Transverse colon (tissue), 4 donors: ENCODE results near the gene LTBP2. TPM values are rescaled to one million over a fixed set of nuclear protein-coding genes. Genes with fewer than 3 reads are reported as not detected.

Experiments used
- DNase-seq: peaks from one replicate; pipeline ENCODE4 v3.0.0-alpha.2; 2019
- H3K27ac ChIP-seq, 4 donors: fragments of 200-600 bp; sonication (generic); 2 replicates each; pipeline ENCODE4 v1.5.1; 2016 to 2018; ENCODE audit warnings: inconsistent platforms in 4 of 4
- H3K27me3 ChIP-seq: fragments of 200-600 bp; sonication (generic); 2 replicates; pipeline ENCODE4 v1.5.1; 2017; ENCODE audit warnings: inconsistent platforms
- H3K36me3 ChIP-seq, 4 donors: fragments of 200-600 bp; sonication (generic); 2 replicates each; pipeline ENCODE4 v1.5.1; 2017 to 2019; ENCODE audit warnings: inconsistent platforms in 4 of 4
- H3K4me1 ChIP-seq, 4 donors: fragments of 200-600 bp; sonication (generic); 2 replicates each; pipeline ENCODE4 v1.5.1; 2017 to 2020; ENCODE audit warnings: inconsistent platforms in 4 of 4
- H3K4me3 ChIP-seq, 4 donors: fragments of 200-600 bp; sonication (generic); 1 replicate in 1 of 4; 2 replicates in 3 of 4; pipeline versions ENCODE4 v1.5.1 to v1.6.1; 2017 to 2019; ENCODE audit warnings: inconsistent platforms in 4 of 4
- H3K9me3 ChIP-seq, 2 donors: fragments of 200-600 bp; sonication (generic); 2 replicates each; pipeline ENCODE4 v1.5.1; 2017 to 2019; ENCODE audit warnings: inconsistent platforms in 2 of 2
- CTCF ChIP-seq, 5 experiments: fragments of 200-600 bp in 3 of 5; fragments of 450-650 bp in 2 of 5; sonication (generic) in 3 of 5; IDR thresholded peaks; 1 replicate in 2 of 5; 2 replicates in 3 of 5; pipeline ENCODE4 v1.5.1; 2016 to 2017; ENCODE audit warnings: antibody characterized with exemption in 5 of 5, inconsistent platforms in 3 of 5, mild to moderate bottlenecking in 2 of 5, moderate library complexity in 1 of 5
- EP300 ChIP-seq: sonication (generic); formaldehyde crosslinking; IDR thresholded peaks from one replicate; pipeline ENCODE4 v1.6.1; 2017; ENCODE audit warnings: antibody characterized with exemption, low read depth
- POLR2A ChIP-seq: fragments of 450-650 bp; IDR thresholded peaks from one replicate; pipeline ENCODE4 v1.6.1; 2016; ENCODE audit warnings: antibody characterized with exemption, mild to moderate bottlenecking, moderate library complexity
- POLR2AphosphoS5 ChIP-seq, 3 donors: sonication (generic); formaldehyde crosslinking; IDR thresholded peaks; one replicate each; pipeline ENCODE4 v1.6.1; 2016; ENCODE audit warnings: antibody characterized with exemption in 3 of 3
- WGBS, 2 donors: methylation state at CpG; one replicate each; pipeline ENCODE4 v1.1.5; 2018; ENCODE audit warnings: low coverage in 1 of 2; 5-methylcytosine and 5-hydroxymethylcytosine counted together
- in situ Hi-C, 4 donors: fragments of 200-750 bp; cut with MboI; loops; one replicate each; pipeline versions ENCODE4 v1.15.0 to v1.15.1; 2017; ENCODE audit warnings: low sequenced_read_pairs in 3 of 4, low pct_ligation_motif_present in 1 of 4, low pct_unique_long_range_greater_than_20kb in 1 of 4
- intact Hi-C: fragments of 100-400 bp; cut with DNase I; formaldehyde crosslinking; loops from one replicate; pipeline ENCODE4 v1.15.1; 2023; ENCODE audit warnings: low total_unique reads
- total RNA-seq, 4 donors: library from RNA; depleted of rRNA; stranded (reverse); fragments of >200 nt; gene quantifications; one replicate each; pipeline ENCODE4 v1.1.0, GENCODE V29; 2016

The LTBP2 gene
- total RNA-seq, 4 donors from 2014 or later = 9.7 to 15.3 (median 11.9) TPM

GRCh38 chr14:74656964-74657363 lies 44.9 kb upstream of the LTBP2 start:
- in situ Hi-C loops = no loop called here
- 81 to 89% methylated on average over 3 of the region's 3 CpGs for WGBS, 2 donors
- no peak overlapping the region for H3K4me3 ChIP-seq
- TF ChIP-seq POLR2AphosphoS5 (IDR thresholded peaks at IDR 0.05) (no peak), EP300 (no peak), POLR2A (no peak), CTCF (IDR thresholded peaks at IDR 0.05) (no peak)
- H3K27me3 ChIP-seq = no peaks in the 10 kb centered on the region
- H3K9me3 ChIP-seq = no peaks in the 10 kb centered on the region
- peaks cover 0 to 12% (median 1%) of the 10 kb centered on the region in 4 donors for H3K36me3 ChIP-seq
- intact Hi-C loops = no loop called here
- H3K27ac ChIP-seq = no peak overlapping the region
- H3K4me1 ChIP-seq = peaks cover 0 to 4% (median 0%) of the 10 kb centered on the region in 4 donors
- DNase-seq = no peak

GRCh38 chr14:74655599-74656395 lies 43.8 kb upstream of the LTBP2 start:
- Histone ChIP-seq H3K36me3 (peaks cover 0 to 4% (median 0%) of the 10 kb centered on the region in 4 donors), H3K9me3 (no peaks in the 10 kb centered on the region), H3K27me3 (no peaks in the 10 kb centered on the region), H3K4me3 (no peak overlapping the region), H3K27ac (peak overlapping the region in 1 of 4 donors; percentile 19), H3K4me1 (peaks cover 0 to 4% (median 0%) of the 10 kb centered on the region in 4 donors)
- intact Hi-C loops = no loop called here
- TF ChIP-seq POLR2AphosphoS5 (IDR thresholded peaks at IDR 0.05) = no peak
- TF ChIP-seq EP300 = no peak
- no peak for TF ChIP-seq CTCF (IDR thresholded peaks at IDR 0.05)
- TF ChIP-seq POLR2A = no peak
- DNase-seq = no peak
- in situ Hi-C loops = no loop called here
- 82 to 89% methylated on average over 2 of the region's 2 CpGs for WGBS, 2 donors

- Histone ChIP-seq H3K9me3 (no peaks in the 10 kb centered on the region), H3K36me3 (peaks cover 0 to 4% (median 0%) of the 10 kb centered on the region in 4 donors), H3K4me1 (peaks cover 0 to 4% (median 0%) of the 10 kb centered on the region in 4 donors), H3K4me3 (no peak overlapping the region), H3K27me3 (no peaks in the 10 kb centered on the region), H3K27ac (no peak overlapping the region)
- TF ChIP-seq EP300 = no peak
- no peak for TF ChIP-seq POLR2A
- TF ChIP-seq CTCF (IDR thresholded peaks at IDR 0.05) = no peak
- intact Hi-C loops (no loop called here), in situ Hi-C loops (no loop called here)
- 90% methylated on average over 3 of the region's 3 CpGs; no CpG with 5 or more reads in 1 of the 2 donors for WGBS, 2 donors
- DNase-seq = no peak
Measured at GRCh38 chr14:74654931-74655330, 42.9 kb upstream of the LTBP2 start.

GRCh38 chr14:74653386-74654138 lies 41.5 kb upstream of the LTBP2 start:
- no peak for TF ChIP-seq POLR2AphosphoS5 (IDR thresholded peaks at IDR 0.05)
- no peak for TF ChIP-seq POLR2A
- TF ChIP-seq EP300 = no peak
- Histone ChIP-seq H3K4me3 (no peak overlapping the region), H3K9me3 (no peaks in the 10 kb centered on the region), H3K27ac (no peak overlapping the region), H3K36me3 (no peaks in the 10 kb centered on the region), H3K4me1 (peaks cover 0 to 4% (median 0%) of the 10 kb centered on the region in 4 donors), H3K27me3 (no peaks in the 10 kb centered on the region)
- WGBS, 2 donors = 73 to 90% methylated on average over 6 to 15 of the region's 15 CpGs
- in situ Hi-C loops (no loop called here), intact Hi-C loops (no loop called here)
- DNase-seq = no peak
